OCI-LY1 (cell line): Measurements from ENCODE around the gene TMF1.

Source experiments
- H2AFZ ChIP-seq: fragments of 200-600 bp; sonication (generic), shearing (Covaris generic); 2 replicates; pipeline ENCODE4 v1.6.0; 2014; ENCODE audit warnings: antibody characterized with exemption, mild to moderate bottlenecking, low read length
- H3F3A ChIP-seq: fragments of 200-600 bp; sonication (generic), shearing (Covaris generic); 2 replicates; pipeline ENCODE4 v1.6.0; 2014; ENCODE audit warnings: mild to moderate bottlenecking, antibody characterized with exemption, low read length, moderate library complexity; ENCODE audit not compliant: insufficient read depth
- H3K27ac ChIP-seq: fragments of 200-600 bp; sonication (generic); 2 replicates; pipeline ENCODE4 v1.5.1; 2014; ENCODE audit warnings: low read length, mixed run types, mild to moderate bottlenecking, low read depth; ENCODE audit not compliant: poor library complexity, severe bottlenecking
- H3K27me3 ChIP-seq: fragments of 200-600 bp; sonication (generic); 2 replicates; pipeline ENCODE4 v1.6.0; 2014; ENCODE audit warnings: antibody characterized with exemption, mild to moderate bottlenecking, low read length, moderate library complexity; ENCODE audit not compliant: insufficient read depth
- H3K36me3 ChIP-seq: fragments of 200-600 bp; sonication (generic); 2 replicates; pipeline ENCODE4 v1.6.1; 2014; ENCODE audit warnings: mild to moderate bottlenecking, antibody characterized with exemption, low read length, moderate library complexity, mixed read lengths; ENCODE audit not compliant: insufficient read depth
- H3K4me1 ChIP-seq: fragments of 200-600 bp; sonication (generic); 2 replicates; pipeline ENCODE4 v1.5.1; 2014; ENCODE audit warnings: mild to moderate bottlenecking, low read length, moderate library complexity; ENCODE audit not compliant: insufficient read depth, severe bottlenecking
- H3K4me2 ChIP-seq: fragments of 200-600 bp; sonication (generic), shearing (Covaris generic); 2 replicates; pipeline ENCODE4 v1.6.1; 2014; ENCODE audit warnings: low read length
- H3K4me3 ChIP-seq: fragments of 200-600 bp; sonication (generic); 2 replicates; pipeline ENCODE4 v1.5.1; 2014; ENCODE audit warnings: low read length, low read depth, mild to moderate bottlenecking, mixed read lengths; ENCODE audit not compliant: poor library complexity, severe bottlenecking
- H3K79me2 ChIP-seq: fragments of 200-600 bp; shearing (Covaris generic); 2 replicates; pipeline ENCODE4 v1.6.1; 2016; ENCODE audit warnings: mixed run types, low read length, mixed read lengths; ENCODE audit not compliant: insufficient read depth
- H3K9ac ChIP-seq: fragments of 200-600 bp; sonication (generic), shearing (Covaris generic); 2 replicates; pipeline ENCODE4 v1.6.1; 2014; ENCODE audit warnings: mild to moderate bottlenecking, low read length, mixed read lengths
- H3K9me2 ChIP-seq: fragments of 200-600 bp; sonication (generic), shearing (Covaris generic); 2 replicates; pipeline ENCODE4 v1.6.1; 2014; ENCODE audit warnings: low read depth, mild to moderate bottlenecking, low read length, mixed read lengths
- H3K9me3 ChIP-seq: fragments of 200-600 bp; shearing (Covaris generic); 2 replicates; pipeline ENCODE4 v1.6.1; 2014; ENCODE audit warnings: low read length, mixed read lengths
- H4K20me1 ChIP-seq: fragments of 200-600 bp; sonication (generic), shearing (Covaris generic); 2 replicates; pipeline ENCODE4 v1.6.0; 2016; ENCODE audit warnings: mild to moderate bottlenecking, low read length; ENCODE audit not compliant: insufficient read depth
- CTCF ChIP-seq: fragments of 200-600 bp; sonication (generic), shearing (Covaris generic); IDR thresholded peaks from 2 replicates; pipeline ENCODE4 v1.5.1; 2017; ENCODE audit warnings: mild to moderate bottlenecking, antibody characterized with exemption, low read length, moderate library complexity, mixed read lengths
- EZH2 ChIP-seq: fragments of 200-600 bp; sonication (generic), shearing (Covaris generic); IDR thresholded peaks from 2 replicates; pipeline ENCODE4 v1.8.0; 2017; ENCODE audit warnings: borderline replicate concordance, mixed run types, mild to moderate bottlenecking, antibody characterized with exemption, low read length, moderate library complexity, mixed read lengths

Gene TMF1

GRCh38 chr3:69005071-69005790, 46.9 kb downstream of the TMF1 start:
- Histone ChIP-seq H3K9me2 (no peaks in the 10 kb centered on the region), H2AFZ (no peak overlapping the region), H3K4me2 (no peak overlapping the region), H4K20me1 (no peaks in the 10 kb centered on the region), H3K4me1 (no peaks in the 10 kb centered on the region), H3F3A (0 out of 2 replicates have a peak, but pooled peaks cover 2% of the 10 kb centered on the region), H3K4me3 (no peak overlapping the region), H3K27me3 (no peaks in the 10 kb centered on the region), H3K36me3 (peaks cover 68% of the 10 kb centered on the region), H3K9ac (no peak overlapping the region), H3K9me3 (no peaks in the 10 kb centered on the region), H3K79me2 (no peaks in the 10 kb centered on the region), H3K27ac (no peak overlapping the region)
- no peak for TF ChIP-seq CTCF

- H3K4me2 ChIP-seq, result no peak overlapping the region
- no peaks in the 10 kb centered on the region for H4K20me1 ChIP-seq
- H3K27me3 ChIP-seq, result no peaks in the 10 kb centered on the region
- no peak overlapping the region for H3K9ac ChIP-seq
- no peaks in the 10 kb centered on the region for H3K79me2 ChIP-seq
- no peaks in the 10 kb centered on the region for H3K4me1 ChIP-seq
- H3K4me3 ChIP-seq, result no peak overlapping the region
- H3F3A ChIP-seq, result 0 out of 2 replicates have a peak, but pooled peaks cover 3% of the 10 kb centered on the region
- TF ChIP-seq EZH2, result no peak
- no peaks in the 10 kb centered on the region for H3K9me2 ChIP-seq
- no peak overlapping the region for H2AFZ ChIP-seq
- no peaks in the 10 kb centered on the region for H3K9me3 ChIP-seq
- no peak overlapping the region for H3K27ac ChIP-seq
- H3K36me3 ChIP-seq, result peaks cover 65% of the 10 kb centered on the region
Measured at GRCh38 chr3:69004138-69004537, 48.0 kb downstream of the TMF1 start.

GRCh38 chr3:68999605-69000004, 52.5 kb downstream of the TMF1 start:
- H3K9me2 ChIP-seq, result no peaks in the 10 kb centered on the region
- H3K27ac ChIP-seq, result no peak overlapping the region
- H3K9ac ChIP-seq, result no peak overlapping the region
- H3K4me2 ChIP-seq, result no peak overlapping the region
- H4K20me1 ChIP-seq, result no peaks in the 10 kb centered on the region
- H3K9me3 ChIP-seq, result no peaks in the 10 kb centered on the region
- no peak overlapping the region for H2AFZ ChIP-seq
- TF ChIP-seq CTCF (no peak), EZH2 (no peak)
- H3K36me3 ChIP-seq, result peaks cover 62% of the 10 kb centered on the region
- H3K27me3 ChIP-seq, result no peaks in the 10 kb centered on the region
- H3K79me2 ChIP-seq, result no peaks in the 10 kb centered on the region
- H3K4me1 ChIP-seq, result no peaks in the 10 kb centered on the region
- H3K4me3 ChIP-seq, result no peak overlapping the region
- H3F3A ChIP-seq, result 0 out of 2 replicates have a peak, but pooled peaks cover 3% of the 10 kb centered on the region

- no peak for TF ChIP-seq EZH2
- no peak for TF ChIP-seq CTCF
- H3K4me3 ChIP-seq, result no peak overlapping the region
- H3K79me2 ChIP-seq, result no peaks in the 10 kb centered on the region
- no peaks in the 10 kb centered on the region for H3K9me2 ChIP-seq
- no peaks in the 10 kb centered on the region for H3K9me3 ChIP-seq
- H3K27ac ChIP-seq, result no peak overlapping the region
- H3F3A ChIP-seq, result 0 out of 2 replicates have a peak, but pooled peaks cover 3% of the 10 kb centered on the region
- no peak overlapping the region for H3K9ac ChIP-seq
- H3K36me3 ChIP-seq, result peaks cover 62% of the 10 kb centered on the region
- no peak overlapping the region for H2AFZ ChIP-seq
- H4K20me1 ChIP-seq, result no peaks in the 10 kb centered on the region
- H3K4me1 ChIP-seq, result no peaks in the 10 kb centered on the region
- H3K27me3 ChIP-seq, result no peaks in the 10 kb centered on the region
- no peak overlapping the region for H3K4me2 ChIP-seq
Measured at GRCh38 chr3:68999158-68999557, 53.0 kb downstream of the TMF1 start.
